CD14-positive monocyte (primary cell): ENCODE results near the gene ZNF398. TPM values are rescaled to one million over a fixed set of nuclear protein-coding genes. Genes with fewer than 3 reads are reported as not detected.

Source experiments
- DNase-seq, 3 donors: peaks; one replicate each; pipeline ENCODE4 v3.0.0-alpha.2; 2011 to 2022
- H2AFZ ChIP-seq: 2 replicates; pipeline ENCODE4 v1.6.0; 2012; ENCODE audit warnings: mild to moderate bottlenecking, low read depth, low read length, inconsistent platforms; ENCODE audit not compliant: insufficient read depth, poor library complexity, severe bottlenecking
- H3K27ac ChIP-seq, 2 donors: 1 replicate in 1 of 2; 2 replicates in 1 of 2; pipeline ENCODE4 v1.5.1; 2012 to 2013; ENCODE audit warnings: low read length in 2 of 2, control low read depth in 1 of 2, inconsistent platforms in 1 of 2, low read depth in 1 of 2, mild to moderate bottlenecking in 1 of 2
- H3K27me3 ChIP-seq, 2 donors: one replicate each; pipeline versions ENCODE4 v1.6.0 to v1.6.1; 2011 to 2013; ENCODE audit warnings: low read length in 2 of 2; ENCODE audit not compliant: control insufficient read depth in 2 of 2, insufficient read depth in 2 of 2
- H3K36me3 ChIP-seq, 2 donors: replicated peaks in 1 of 2; 1 replicate in 1 of 2; 2 replicates in 1 of 2; pipeline versions ENCODE4 v1.5.1 to v1.6.1; 2012 to 2013; ENCODE audit warnings: low read length in 2 of 2, control low read depth in 1 of 2, inconsistent platforms in 1 of 2, mild to moderate bottlenecking in 1 of 2; ENCODE audit not compliant: insufficient read depth in 2 of 2, control insufficient read depth in 1 of 2
- H3K4me1 ChIP-seq, 2 donors: 1 replicate in 1 of 2; 2 replicates in 1 of 2; pipeline versions ENCODE4 v1.5.1 to v1.6.1; 2012 to 2013; ENCODE audit warnings: low read length in 2 of 2, control low read depth in 1 of 2, inconsistent platforms in 1 of 2, mild to moderate bottlenecking in 1 of 2, moderate library complexity in 1 of 2; ENCODE audit not compliant: insufficient read depth in 2 of 2, control insufficient read depth in 1 of 2
- H3K4me2 ChIP-seq: replicated peaks from 2 replicates; pipeline ENCODE3; 2012; ENCODE audit warnings: low read length, moderate library complexity, mild to moderate bottlenecking; ENCODE audit not compliant: poor library complexity, severe bottlenecking; ENCODE audit errors: extremely low read depth
- H3K4me3 ChIP-seq, 3 experiments: fragments of 200-600 bp in 1 of 3; sonication (generic) in 1 of 3; replicated peaks in 1 of 3; 1 replicate in 2 of 3; 2 replicates in 1 of 3; pipeline ENCODE4 v1.5.1; 2011 to 2013; ENCODE audit warnings: low read length in 3 of 3, mild to moderate bottlenecking in 3 of 3, control low read depth in 2 of 3, low read depth in 2 of 3, inconsistent platforms in 1 of 3, moderate library complexity in 1 of 3
- H3K79me2 ChIP-seq: 2 replicates; pipeline ENCODE4 v1.6.0; 2012; ENCODE audit warnings: mild to moderate bottlenecking, control low read depth, inconsistent platforms, low read length, moderate library complexity; ENCODE audit not compliant: insufficient read depth
- H3K9ac ChIP-seq: 2 replicates; pipeline ENCODE4 v1.6.0; 2017; ENCODE audit warnings: low read length, mild to moderate bottlenecking; ENCODE audit not compliant: insufficient read depth, poor library complexity, severe bottlenecking
- H3K9me3 ChIP-seq, 2 donors: replicated peaks in 1 of 2; 1 replicate in 1 of 2; 2 replicates in 1 of 2; pipeline versions ENCODE4 v1.5.1 to v1.6.1; 2012 to 2013; ENCODE audit warnings: low read length in 2 of 2, control low read depth in 1 of 2; ENCODE audit not compliant: control insufficient read depth in 1 of 2, insufficient read depth in 1 of 2
- H4K20me1 ChIP-seq: 2 replicates; pipeline ENCODE4 v1.6.0; 2012; ENCODE audit warnings: mild to moderate bottlenecking, low read length, control low read depth, moderate library complexity; ENCODE audit not compliant: insufficient read depth
- H3K27ac Mint-ChIP-seq, 7 donors: one replicate each; pipeline ENCODE4 v1.8.0; 2020; ENCODE audit warnings: mild to moderate bottlenecking in 7 of 7, mixed read lengths in 7 of 7, moderate library complexity in 6 of 7, inconsistent platforms in 2 of 7
- H3K27me3 Mint-ChIP-seq, 3 donors: one replicate each; pipeline ENCODE4 v1.8.0; 2021 to 2022; ENCODE audit warnings: low read depth in 3 of 3, mild to moderate bottlenecking in 3 of 3, mixed read lengths in 3 of 3, moderate library complexity in 3 of 3, inconsistent platforms in 1 of 3
- H3K36me3 Mint-ChIP-seq, 2 donors: one replicate each; pipeline ENCODE4 v1.8.0; 2020; ENCODE audit warnings: mixed read lengths in 2 of 2, inconsistent platforms in 1 of 2, mild to moderate bottlenecking in 1 of 2
- H3K4me1 Mint-ChIP-seq: one replicate; pipeline ENCODE4 v1.8.0; 2020; ENCODE audit warnings: mild to moderate bottlenecking, mixed read lengths
- H3K4me3 Mint-ChIP-seq, 2 donors: one replicate each; pipeline ENCODE4 v1.8.0; 2020; ENCODE audit warnings: mild to moderate bottlenecking in 2 of 2, mixed read lengths in 2 of 2, moderate library complexity in 1 of 2
- H3K9me3 Mint-ChIP-seq, 7 donors: one replicate each; pipeline ENCODE4 v1.8.0; 2020 to 2022; ENCODE audit warnings: mixed read lengths in 7 of 7, mild to moderate bottlenecking in 6 of 7, moderate library complexity in 6 of 7, inconsistent platforms in 2 of 7
- WGBS: methylation state at CpG from one replicate; pipeline ENCODE4 v1.1.5; 2013; ENCODE audit warnings: missing lambda C conversion rate; ENCODE audit not compliant: insufficient coverage; 5-methylcytosine and 5-hydroxymethylcytosine counted together
- intact Hi-C, 2 donors: fragments of 100-400 bp; cut with micrococcal nuclease; formaldehyde crosslinking; loops; one replicate each; pipeline versions ENCODE4 v1.15.0 to v1.15.1; 2023
- polyA plus RNA-seq, 3 donors: library from polyadenylated mRNA; depleted of rRNA in 1 of 3; unstranded in 2 of 3; stranded (reverse) in 1 of 3; fragments of 300-500 nt in 2 of 3; fragments of >200 nt in 1 of 3; fragmentation: Illumina TruSeq in 2 of 3; gene quantifications; 1 replicate in 2 of 3; 2 replicates in 1 of 3; pipeline ENCODE4 v1.2.3, GENCODE V29; 2012 to 2021
- TF ChIP-seq, protein P1 (sequence below): fragments of 200-600 bp; IDR thresholded peaks from one replicate; pipeline ENCODE4 v1.8.0; 2022; ENCODE audit warnings: antibody characterized with exemption, mild to moderate bottlenecking

Gene ZNF398
- polyA plus RNA-seq, 3 donors, result 3.0 to 3.7 (median 3.1) TPM

DNA sequence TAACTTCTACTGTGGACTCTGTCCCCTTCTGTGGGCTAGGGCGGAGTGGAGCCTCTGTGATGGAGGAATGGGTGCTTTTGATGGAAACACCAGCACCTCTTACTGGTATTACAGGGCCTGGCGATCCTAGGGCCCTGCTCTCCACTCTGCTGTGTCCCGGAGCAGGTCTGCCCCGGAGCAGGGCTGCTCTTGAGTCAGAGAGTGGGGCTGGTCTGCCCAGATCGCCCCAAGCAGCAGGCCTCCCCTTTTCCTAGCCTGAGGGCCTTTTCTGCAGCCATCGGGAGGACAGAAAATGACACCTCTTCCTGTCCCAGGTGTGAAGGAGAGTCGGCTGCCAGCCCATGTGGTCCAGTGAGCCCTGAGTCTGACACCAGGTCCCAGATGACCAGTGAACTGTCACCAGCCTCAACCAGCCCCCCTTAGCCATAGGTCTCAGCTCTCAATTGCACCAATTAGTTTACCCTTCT lies 49.5 kb downstream of the ZNF398 start:
- intact Hi-C loops, result no loop called here
- H3K4me3 Mint-ChIP-seq, result peak overlapping the region; percentile 78 to 91
- H3K27me3 Mint-ChIP-seq, result peaks cover 0 to 4% (median 2%) of the 10 kb centered on the region in 3 donors

DNA sequence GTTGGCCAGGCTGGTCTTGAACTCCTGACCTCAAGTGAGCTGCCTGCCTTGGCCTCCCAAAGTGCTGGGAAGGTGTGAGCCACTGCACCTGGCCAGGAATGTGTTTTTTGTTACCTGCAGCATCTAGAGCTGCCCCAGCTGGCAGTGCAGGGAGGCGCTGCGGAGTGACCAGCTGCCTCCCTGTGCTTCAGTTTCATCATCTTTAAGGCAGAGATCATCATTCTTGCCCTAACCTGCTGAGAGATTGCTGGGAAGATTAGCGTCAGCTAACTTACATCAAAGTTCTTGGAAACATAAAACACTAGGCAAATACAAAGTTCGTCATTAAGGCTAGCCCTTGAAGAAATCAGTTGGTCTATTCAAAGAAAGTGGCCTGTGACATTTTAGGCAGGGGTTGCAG lies 50.4 kb downstream of the ZNF398 start:
- Mint-ChIP-seq H3K36me3 (peaks cover 35 to 48% of the 10 kb centered on the region in 2 donors), H3K4me1 (peaks cover 23% of the 10 kb centered on the region), H3K27ac (no peak overlapping the region), H3K4me3 (no peak overlapping the region), H3K9me3 (peaks cover 0 to 2% (median 0%) of the 10 kb centered on the region in 7 donors), H3K27me3 (no peaks in the 10 kb centered on the region)
- Histone ChIP-seq H3K4me2 (no peak overlapping the region), H2AFZ (no peak overlapping the region), H3K36me3 (peaks cover 36 to 42% of the 10 kb centered on the region in 2 donors), H3K4me3 (no peak overlapping the region), H3K27me3 (no peaks in the 10 kb centered on the region), H4K20me1 (peaks cover 11% of the 10 kb centered on the region), H3K79me2 (peaks cover 41% of the 10 kb centered on the region), H3K27ac (no peak overlapping the region), H3K9me3 (no peaks in the 10 kb centered on the region), H3K9ac (peak overlapping the region; percentile 78), H3K4me1 (peaks cover 17 to 21% of the 10 kb centered on the region in 2 donors)
- WGBS, result 89% methylated on average over 2 of the region's 4 CpGs
- TF ChIP-seq, protein P1, sequence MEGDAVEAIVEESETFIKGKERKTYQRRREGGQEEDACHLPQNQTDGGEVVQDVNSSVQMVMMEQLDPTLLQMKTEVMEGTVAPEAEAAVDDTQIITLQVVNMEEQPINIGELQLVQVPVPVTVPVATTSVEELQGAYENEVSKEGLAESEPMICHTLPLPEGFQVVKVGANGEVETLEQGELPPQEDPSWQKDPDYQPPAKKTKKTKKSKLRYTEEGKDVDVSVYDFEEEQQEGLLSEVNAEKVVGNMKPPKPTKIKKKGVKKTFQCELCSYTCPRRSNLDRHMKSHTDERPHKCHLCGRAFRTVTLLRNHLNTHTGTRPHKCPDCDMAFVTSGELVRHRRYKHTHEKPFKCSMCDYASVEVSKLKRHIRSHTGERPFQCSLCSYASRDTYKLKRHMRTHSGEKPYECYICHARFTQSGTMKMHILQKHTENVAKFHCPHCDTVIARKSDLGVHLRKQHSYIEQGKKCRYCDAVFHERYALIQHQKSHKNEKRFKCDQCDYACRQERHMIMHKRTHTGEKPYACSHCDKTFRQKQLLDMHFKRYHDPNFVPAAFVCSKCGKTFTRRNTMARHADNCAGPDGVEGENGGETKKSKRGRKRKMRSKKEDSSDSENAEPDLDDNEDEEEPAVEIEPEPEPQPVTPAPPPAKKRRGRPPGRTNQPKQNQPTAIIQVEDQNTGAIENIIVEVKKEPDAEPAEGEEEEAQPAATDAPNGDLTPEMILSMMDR, result no peak
- intact Hi-C loops, result no loop called here
- no peak for DNase-seq

More for the DNA sequence above, 49.5 kb downstream of the ZNF398 start:
- peaks cover 41% of the 10 kb centered on the region for H3K79me2 ChIP-seq
- peak overlapping the region; percentile 45 to 93 (median 65) for H3K4me3 ChIP-seq
- peaks cover 33 to 37% of the 10 kb centered on the region in 2 donors for H3K36me3 ChIP-seq
- WGBS, result 32% methylated on average over 2 of the region's 7 CpGs
- Mint-ChIP-seq H3K4me1 (peaks cover 23% of the 10 kb centered on the region), H3K27ac (peak overlapping the region in 5 of 7 donors; percentile 32 to 82 (median 65)), H3K9me3 (peaks cover 0 to 2% (median 0%) of the 10 kb centered on the region in 7 donors), H3K36me3 (peaks cover 32 to 40% of the 10 kb centered on the region in 2 donors)
- H2AFZ ChIP-seq, result peak overlapping the region; percentile 85
- H3K27me3 ChIP-seq, result no peaks in the 10 kb centered on the region
- H4K20me1 ChIP-seq, result peaks cover 11% of the 10 kb centered on the region
- H3K4me2 ChIP-seq, result peak overlapping the region; percentile 92
- DNase-seq, result no peak
- no peaks in the 10 kb centered on the region for H3K9me3 ChIP-seq
- H3K4me1 ChIP-seq, result peaks cover 17 to 21% of the 10 kb centered on the region in 2 donors
- H3K9ac ChIP-seq, result peak overlapping the region; percentile 78
- TF ChIP-seq, protein P1, result no peak
- peak overlapping the region; percentile 3 to 76 for H3K27ac ChIP-seq
